ENCODE results near the gene PYDC1. TPM values are rescaled to one million over a fixed set of nuclear protein-coding genes. Genes with fewer than 3 reads are reported as not detected.

The PYDC1 gene
- not detected in 5 replicates for total RNA-seq (2022; extraction: Qiagen RNA extraction)

DNA sequence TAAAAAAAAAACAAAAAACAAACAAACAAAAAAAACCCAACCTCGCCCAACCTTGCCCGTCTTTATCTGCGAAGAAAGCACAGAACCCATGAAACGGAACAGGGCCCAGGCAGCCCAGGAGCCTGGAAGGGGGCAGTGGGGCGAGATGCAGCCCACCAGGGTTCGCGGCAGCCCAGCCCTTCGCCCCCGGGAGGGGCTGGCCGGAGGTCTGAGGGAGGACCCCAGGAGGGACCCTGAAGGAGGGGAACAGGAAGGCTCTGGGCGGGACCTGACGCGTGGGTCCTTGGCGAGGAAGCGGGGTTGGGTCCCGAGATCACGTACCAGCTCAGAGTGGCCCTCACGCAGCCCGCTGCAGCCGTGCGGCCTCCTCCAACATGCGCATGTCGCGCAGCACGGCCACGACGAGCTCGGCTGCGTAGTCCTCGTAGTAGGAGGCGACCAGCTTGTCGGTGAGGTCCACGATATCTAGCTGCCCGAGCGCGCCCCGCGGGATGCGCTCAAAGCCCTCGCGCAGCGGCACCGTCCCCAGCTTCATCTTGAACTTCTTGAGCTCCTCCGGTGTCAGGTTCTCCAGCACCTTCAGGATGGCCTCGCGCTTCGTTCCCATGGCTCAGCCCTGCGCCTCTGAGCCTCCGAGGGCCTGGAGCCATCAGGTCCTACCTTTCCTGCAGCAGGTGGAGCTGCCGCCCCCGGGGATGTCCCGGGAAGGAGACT is at the start of gene PYDC1:
Gene PYDC1 (minus strand): TSS at position 714 of the 714 bp plus-strand sequence. CDS start 107 bp downstream, at position 607.

DNA sequence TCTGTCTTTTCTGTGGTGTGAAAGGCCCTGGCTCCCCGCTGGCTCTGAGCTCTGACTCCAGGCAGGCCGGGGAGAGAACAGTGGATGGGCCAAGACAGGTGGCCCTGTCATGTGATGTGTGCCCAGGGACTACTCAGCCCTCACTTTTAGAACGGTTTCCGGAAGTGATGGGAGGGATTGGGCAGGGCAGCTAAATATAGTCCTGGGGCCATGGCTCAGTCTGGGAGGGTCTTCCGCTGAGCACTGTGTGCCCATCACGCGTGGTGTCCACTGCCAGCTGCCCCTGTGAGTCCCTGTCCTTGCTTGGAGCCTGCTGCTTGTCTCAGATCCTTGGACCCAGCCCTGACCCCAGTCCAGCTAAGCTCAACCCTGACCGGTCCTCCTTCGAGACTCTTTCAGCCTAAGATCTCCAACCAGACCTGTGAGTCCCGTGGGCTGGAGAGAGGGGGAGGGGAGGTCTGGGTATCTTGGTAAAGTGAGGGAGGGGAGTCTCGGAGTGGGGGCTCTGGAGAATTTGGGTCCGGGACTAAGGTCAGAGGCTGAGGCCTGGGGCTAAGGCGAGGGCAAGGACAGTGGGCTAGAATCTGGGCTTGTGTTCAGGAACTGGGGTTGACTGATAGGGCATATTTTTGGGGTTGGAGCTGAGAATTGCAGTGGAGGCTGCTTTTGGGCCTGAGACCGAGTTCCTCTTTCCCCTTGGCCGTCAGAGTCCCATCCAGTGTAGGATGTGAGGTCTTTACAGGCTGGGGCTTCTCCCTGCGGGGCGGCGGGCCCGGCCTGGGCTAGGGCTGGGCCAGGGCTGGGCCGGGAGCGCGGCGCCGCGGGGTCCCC is 2.8 kb downstream of the PYDC1 start, which contains the start of gene TRIM72:
Gene TRIM72 (plus strand): TSS at position 243 of the 831 bp plus-strand sequence. CDS start 620 bp downstream, outside the sequence.

GRCh38 chr16:31202414-31203375 is 14.2 kb downstream of the PYDC1 start, which contains the start of gene PYCARD:
Gene PYCARD (minus strand): TSS chr16:31202760. CDS start chr16:31202690, 70 bp downstream.

DNA sequence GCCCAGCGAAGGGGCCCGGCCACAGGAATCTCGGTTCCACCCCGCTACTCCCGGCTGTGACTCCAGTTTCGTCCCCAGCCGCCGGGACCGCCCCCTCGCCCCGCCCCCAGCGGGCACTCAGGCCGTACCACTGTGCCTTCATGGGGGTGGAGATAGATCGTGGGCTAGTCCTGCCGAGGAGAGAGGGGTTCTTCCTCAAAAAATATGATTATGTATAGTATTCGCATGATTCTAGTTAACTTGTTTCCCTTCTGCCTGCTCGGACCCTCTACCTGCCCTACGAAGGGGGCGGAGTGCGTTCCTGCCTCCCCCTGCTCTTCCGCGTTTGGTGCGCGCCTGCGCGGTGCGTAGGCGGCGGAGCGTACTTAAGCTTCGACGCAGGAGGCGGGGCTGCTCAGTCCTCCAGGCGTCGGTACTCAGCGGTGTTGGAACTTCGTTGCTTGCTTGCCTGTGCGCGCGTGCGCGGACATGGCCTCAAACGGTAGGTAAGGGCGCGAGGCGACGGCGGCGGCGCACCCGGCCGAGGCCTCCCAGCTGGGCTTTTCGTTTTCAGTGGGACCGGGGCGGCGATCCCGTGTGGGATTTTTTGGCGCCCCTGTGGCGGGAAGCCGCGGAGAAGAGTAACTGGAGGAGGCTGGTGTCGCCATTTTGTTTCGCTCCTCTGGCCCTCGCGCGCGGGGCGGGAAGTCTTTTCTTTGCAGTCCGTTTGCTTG is 37.0 kb downstream of the PYDC1 start, which contains the start of gene FUS:
Gene FUS (plus strand): TSS at position 393 of the 713 bp plus-strand sequence. CDS start 76 bp downstream, at position 469.

Other genes with a start within 250 kb of the PYDC1 start
- gene HSD3B7, start 231.9 kb downstream of the PYDC1 start, total RNA-seq (2022; extraction: Qiagen RNA extraction), result 13.5 to 17.0 TPM (median 14.5 TPM) in 5 replicates
- gene STX1B, start 206.5 kb downstream of the PYDC1 start, total RNA-seq (2022; extraction: Qiagen RNA extraction), result 1.4 to 1.7 TPM (median 1.6 TPM) in 5 replicates
- gene STX4, start 183.6 kb downstream of the PYDC1 start, total RNA-seq (2022; extraction: Qiagen RNA extraction), result 49.2 to 67.7 TPM (median 62.8 TPM) in 5 replicates
- 13.2 to 20.9 TPM (median 15.8 TPM) in 5 replicates for gene ZNF668, start 142.9 kb downstream of the PYDC1 start, total RNA-seq (2022; extraction: Qiagen RNA extraction)
- 9.3 to 10.8 TPM (median 9.9 TPM) in 5 replicates for gene ZNF646, start 142.7 kb downstream of the PYDC1 start, total RNA-seq (2022; extraction: Qiagen RNA extraction)
- gene PRSS53, start 128.2 kb downstream of the PYDC1 start, total RNA-seq (2022; extraction: Qiagen RNA extraction), result 1.1 to 2.1 TPM (median 1.4 TPM) in 5 replicates
- gene VKORC1, start 122.3 kb downstream of the PYDC1 start, total RNA-seq (2022; extraction: Qiagen RNA extraction), result 99.8 to 149 TPM (median 147 TPM) in 5 replicates
- 42.8 to 59.1 TPM (median 54.4 TPM) in 5 replicates for gene BCKDK, start 108.7 kb downstream of the PYDC1 start, total RNA-seq (2022; extraction: Qiagen RNA extraction)
- gene KAT8, start 99.5 kb downstream of the PYDC1 start, total RNA-seq (2022; extraction: Qiagen RNA extraction), result 44.4 to 51.1 TPM (median 49.2 TPM) in 5 replicates
- gene PRSS8, start 81.4 kb downstream of the PYDC1 start, total RNA-seq (2022; extraction: Qiagen RNA extraction), result 1.2 to 1.8 TPM (median 1.4 TPM) in 5 replicates
- 0.84 to 2.1 TPM (median 1.3 TPM) in 5 replicates for gene PRSS36, start 67.1 kb downstream of the PYDC1 start, total RNA-seq (2022; extraction: Qiagen RNA extraction)
- 494 to 572 TPM (median 537 TPM) in 5 replicates for gene FUS, start 37.0 kb downstream of the PYDC1 start, total RNA-seq (2022; extraction: Qiagen RNA extraction)
- 26.9 to 41.9 TPM (median 35.6 TPM) in 5 replicates for gene PYCARD, start 14.4 kb downstream of the PYDC1 start, total RNA-seq (2022; extraction: Qiagen RNA extraction)
- gene TRIM72, start 3.0 kb downstream of the PYDC1 start, total RNA-seq (2022; extraction: Qiagen RNA extraction), result 0.01 to 0.06 TPM (median 0.02 TPM) in 5 replicates
- gene ITGAM, start 42.8 kb upstream of the PYDC1 start, total RNA-seq (2022; extraction: Qiagen RNA extraction), result 1.1 to 1.6 TPM (median 1.3 TPM) in 5 replicates
- gene ITGAX, start 138.0 kb upstream of the PYDC1 start, total RNA-seq (2022; extraction: Qiagen RNA extraction), result 0.86 to 1.4 TPM (median 1.1 TPM) in 5 replicates
- 0.03 TPM in 1 of 5 replicates, not detected in the others for gene ITGAD, start 176.2 kb upstream of the PYDC1 start, total RNA-seq (2022; extraction: Qiagen RNA extraction)
- gene COX6A2, start 211.2 kb upstream of the PYDC1 start, total RNA-seq (2022; extraction: Qiagen RNA extraction), result not detected in 5 replicates
- gene ZNF843, start 225.7 kb upstream of the PYDC1 start, total RNA-seq (2022; extraction: Qiagen RNA extraction), result 0.07 to 0.18 TPM (median 0.10 TPM) in 5 replicates
- 6.0 to 13.7 TPM (median 10.9 TPM) in 5 replicates for gene ARMC5, start 242.4 kb upstream of the PYDC1 start, total RNA-seq (2022; extraction: Qiagen RNA extraction)

Measured in A549 treated with AZD2906 at 1 μM for 4 hours (cell line).